ENCODE data around the gene ASCC2. TPM values are rescaled to one million over a fixed set of nuclear protein-coding genes. Genes with fewer than 3 reads are reported as not detected.
A peak's percentile ranks its signal among the peaks of the same experiment; 100 is the strongest.

The ASCC2 gene
- total and polyA plus RNA-seq, 10 donors = 34.1 to 89.0 (median 62.9) TPM

GRCh38 chr22:29751669-29752068, 86.4 kb downstream of the ASCC2 start:
- Histone ChIP-seq H3K4me1 (peaks cover 0 to 28% (median 13%) of the 10 kb centered on the region in 6 donors), H3K36me3 (peaks cover 0 to 67% (median 25%) of the 10 kb centered on the region in 6 donors), H3K4me3 (peak overlapping the region in 1 of 8 donors; percentile 19), H3K9me3 (no peaks in the 10 kb centered on the region), H3K27ac (peak overlapping the region in 7 of 8 donors; percentile 56 to 86 (median 73)), H3K27me3 (replicated peaks in 1 of 7) (no peaks in the 10 kb centered on the region)
- TF ChIP-seq CTCF (IDR thresholded peaks at IDR 0.05 in 8 of 11, conservative IDR thresholded peaks at IDR 0.05 in 3 of 11) = no peak
- no peak for TF ChIP-seq POLR2AphosphoS5 (IDR thresholded peaks at IDR 0.05)
- TF ChIP-seq POLR2A (IDR thresholded peaks at IDR 0.05) = no peak
- WGBS, 5 donors = 86 to 98% (median 96%) methylated on average over 2 of the region's 2 CpGs
- intact Hi-C loops (cut with DNase I; ENCODE audit: low total_unique reads) = no loop called here
- no peak for DNase-seq

GRCh38 chr22:29750559-29751538, 87.2 kb downstream of the ASCC2 start:
- Histone ChIP-seq H3K4me1 (peaks cover 0 to 28% (median 13%) of the 10 kb centered on the region in 6 donors), H3K9me3 (no peaks in the 10 kb centered on the region), H3K4me3 (peak overlapping the region in 1 of 8 donors; percentile 19), H3K27me3 (replicated peaks in 1 of 7) (no peaks in the 10 kb centered on the region), H3K36me3 (peaks cover 0 to 69% (median 33%) of the 10 kb centered on the region in 6 donors), H3K27ac (peak overlapping the region in 7 of 8 donors; percentile 56 to 86 (median 73))
- WGBS, 5 donors = 46 to 75% (median 56%) methylated on average over 11 of the region's 11 CpGs
- intact Hi-C loops (cut with DNase I; ENCODE audit: low total_unique reads) = no loop called here
- TF ChIP-seq POLR2AphosphoS5 (IDR thresholded peaks at IDR 0.05) = peak in 1 of 3 donors; percentile 83
- no peak for TF ChIP-seq POLR2A (IDR thresholded peaks at IDR 0.05)
- DNase-seq = no peak

GRCh38 chr22:29750029-29750428, 88.0 kb downstream of the ASCC2 start:
- intact Hi-C loops (cut with DNase I; ENCODE audit: low total_unique reads) = no loop called here
- no peaks in the 10 kb centered on the region for H3K27me3 ChIP-seq (replicated peaks in 1 of 7)
- H3K27ac ChIP-seq = peak overlapping the region in 4 of 8 donors; percentile 69 to 86 (median 82)
- no peak for DNase-seq
- no peaks in the 10 kb centered on the region for H3K9me3 ChIP-seq
- H3K4me1 ChIP-seq = peaks cover 0 to 28% (median 13%) of the 10 kb centered on the region in 6 donors
- peak overlapping the region in 1 of 8 donors; percentile 1 for H3K4me3 ChIP-seq
- peaks cover 0 to 77% (median 41%) of the 10 kb centered on the region in 6 donors for H3K36me3 ChIP-seq
- 82 to 94% (median 90%) methylated on average over 3 of the region's 3 CpGs for WGBS, 5 donors
- TF ChIP-seq POLR2AphosphoS5 (IDR thresholded peaks at IDR 0.05) = no peak
- no peak for TF ChIP-seq CTCF (IDR thresholded peaks at IDR 0.05 in 8 of 11, conservative IDR thresholded peaks at IDR 0.05 in 3 of 11)
- no peak for TF ChIP-seq POLR2A (IDR thresholded peaks at IDR 0.05)

- intact Hi-C loops (cut with DNase I; ENCODE audit: low total_unique reads) = no loop called here
- Histone ChIP-seq H3K36me3 (peaks cover 0 to 82% (median 41%) of the 10 kb centered on the region in 6 donors), H3K27ac (peak overlapping the region in 1 of 8 donors; percentile 12), H3K4me1 (peaks cover 0 to 28% (median 13%) of the 10 kb centered on the region in 6 donors), H3K27me3 (replicated peaks in 1 of 7) (no peaks in the 10 kb centered on the region), H3K9me3 (no peaks in the 10 kb centered on the region), H3K4me3 (no peak overlapping the region)
- peak in 1 of 3 donors; percentile 8 for TF ChIP-seq POLR2AphosphoS5 (IDR thresholded peaks at IDR 0.05)
- TF ChIP-seq CTCF (IDR thresholded peaks at IDR 0.05 in 8 of 11, conservative IDR thresholded peaks at IDR 0.05 in 3 of 11) = no peak
- no peak for DNase-seq
- 82 to 98% (median 92%) methylated on average over 9 of the region's 9 CpGs for WGBS, 5 donors
Observed at GRCh38 chr22:29748248-29748893, 89.7 kb downstream of the ASCC2 start.

Data from spleen (tissue), 11 donors.